Gastroesophageal sphincter (tissue), 4 donors: ENCODE results near the gene USP49. TPM values are rescaled to one million over a fixed set of nuclear protein-coding genes. Genes with fewer than 3 reads are reported as not detected.

Experiments
- ATAC-seq: fragments of 150-250 bp; one replicate; pipeline ENCODE4 v1.9.1; 2016; ENCODE audit warnings: mild to moderate bottlenecking, moderate library complexity
- H3K27ac ChIP-seq, 4 donors: fragments of 200-600 bp; sonication (generic) in 3 of 4; 1 replicate in 3 of 4; 2 replicates in 1 of 4; pipeline ENCODE4 v1.5.1; 2016 to 2019
- H3K27me3 ChIP-seq: fragments of 200-600 bp; sonication (generic); one replicate; pipeline ENCODE4 v1.5.1; 2019
- H3K36me3 ChIP-seq, 2 donors: fragments of 200-600 bp; sonication (generic); one replicate each; pipeline ENCODE4 v1.5.1; 2019; ENCODE audit warnings: control low read depth in 1 of 2
- H3K4me1 ChIP-seq, 3 donors: fragments of 200-600 bp; sonication (generic); 1 replicate in 2 of 3; 2 replicates in 1 of 3; pipeline ENCODE4 v1.5.1; 2016 to 2019; ENCODE audit warnings: control low read depth in 2 of 3
- H3K4me3 ChIP-seq, 2 donors: fragments of 200-600 bp; sonication (generic); one replicate each; pipeline ENCODE4 v1.5.1; 2019; ENCODE audit warnings: mild to moderate bottlenecking in 1 of 2, moderate library complexity in 1 of 2
- H3K9me3 ChIP-seq, 3 donors: fragments of 200-600 bp; sonication (generic); one replicate each; pipeline ENCODE4 v1.5.1; 2017 to 2019; ENCODE audit warnings: control low read depth in 2 of 3
- CTCF ChIP-seq, 4 experiments: fragments of 200-600 bp in 2 of 4; fragments of 450-650 bp in 2 of 4; sonication (generic) in 1 of 4; IDR thresholded peaks; one replicate each; pipeline ENCODE4 v1.5.1; 2017 to 2019; ENCODE audit warnings: antibody characterized with exemption in 4 of 4, mild to moderate bottlenecking in 2 of 4, moderate library complexity in 2 of 4
- EP300 ChIP-seq: sonication (generic); formaldehyde crosslinking; IDR thresholded peaks from one replicate; pipeline ENCODE4 v1.6.1; 2017; ENCODE audit warnings: antibody characterized with exemption, mild to moderate bottlenecking
- POLR2A ChIP-seq, 2 donors: fragments of 450-650 bp; IDR thresholded peaks; one replicate each; pipeline ENCODE4 v1.6.1; 2017; ENCODE audit warnings: antibody characterized with exemption in 2 of 2, mild to moderate bottlenecking in 2 of 2, moderate library complexity in 1 of 2
- POLR2AphosphoS5 ChIP-seq: sonication (generic); formaldehyde crosslinking; IDR thresholded peaks from one replicate; pipeline ENCODE4 v1.6.1; 2017; ENCODE audit warnings: antibody characterized with exemption
- WGBS, 2 donors: methylation state at CpG; one replicate each; pipeline ENCODE4 v1.1.5; 2018; ENCODE audit warnings: low coverage in 1 of 2; 5-methylcytosine and 5-hydroxymethylcytosine counted together
- total RNA-seq, 4 donors: library from RNA; depleted of rRNA; stranded (reverse); fragments of >200 nt; gene quantifications; one replicate each; pipeline ENCODE4 v1.1.0, GENCODE V29; 2016

Gene USP49
- total RNA-seq, 4 donors from 2014 or later, result 0.69 to 5.4 (median 2.0) TPM

GRCh38 chr6:41790045-41790444 lies 105.1 kb downstream of the USP49 start:
- no peak for ATAC-seq
- Histone ChIP-seq H3K4me1 (peaks cover 0 to 25% (median 20%) of the 10 kb centered on the region in 3 donors), H3K27ac (no peak overlapping the region), H3K36me3 (peaks cover 0 to 68% of the 10 kb centered on the region in 2 donors), H3K9me3 (no peaks in the 10 kb centered on the region), H3K27me3 (no peaks in the 10 kb centered on the region), H3K4me3 (no peak overlapping the region)
- WGBS, 2 donors, result 90 to 100% methylated on average over 1 of the region's 1 CpG
- TF ChIP-seq CTCF (IDR thresholded peaks at IDR 0.05) (no peak), POLR2AphosphoS5 (no peak), EP300 (no peak), POLR2A (IDR thresholded peaks at IDR 0.05) (no peak)

- Histone ChIP-seq H3K9me3 (no peaks in the 10 kb centered on the region), H3K27ac (no peak overlapping the region), H3K36me3 (peaks cover 0 to 62% of the 10 kb centered on the region in 2 donors), H3K27me3 (no peaks in the 10 kb centered on the region), H3K4me1 (peaks cover 0 to 32% (median 20%) of the 10 kb centered on the region in 3 donors), H3K4me3 (no peak overlapping the region)
- no peak for ATAC-seq
- no peak for TF ChIP-seq POLR2AphosphoS5
- TF ChIP-seq POLR2A (IDR thresholded peaks at IDR 0.05), result no peak
- no peak for TF ChIP-seq CTCF (IDR thresholded peaks at IDR 0.05)
- TF ChIP-seq EP300, result no peak
- 80 to 85% methylated on average over 3 of the region's 3 CpGs for WGBS, 2 donors
Measured at GRCh38 chr6:41789390-41789724, 105.8 kb downstream of the USP49 start.

GRCh38 chr6:41787219-41787917 lies 107.8 kb downstream of the USP49 start, which contains the start of gene TOMM6:
Gene TOMM6, plus strand, starts transcription at chr6:41787694. Its CDS starts 4 bp downstream, at chr6:41787698.
- H3K36me3 ChIP-seq, result peaks cover 0 to 43% of the 10 kb centered on the region in 2 donors
- TF ChIP-seq POLR2AphosphoS5 (peak; percentile 88), POLR2A (IDR thresholded peaks at IDR 0.05) (peak; percentile 55 to 73), EP300 (no peak), CTCF (IDR thresholded peaks at IDR 0.05) (peak; percentile 81 to 97 (median 96))
- no peaks in the 10 kb centered on the region for H3K9me3 ChIP-seq
- H3K27me3 ChIP-seq, result no peaks in the 10 kb centered on the region
- H3K27ac ChIP-seq, result peak within 1 kb of the TSS; percentile 78 to 98 (median 96)
- peaks cover 0 to 50% (median 20%) of the 10 kb centered on the region in 3 donors for H3K4me1 ChIP-seq
- peak; percentile 91 for ATAC-seq
- H3K4me3 ChIP-seq, result peak within 1 kb of the TSS; percentile 83 to 86
- WGBS, 2 donors, result 0% methylated on average over 3 to 16 of the region's 55 CpGs

GRCh38 chr6:41786451-41787218 lies 108.5 kb downstream of the USP49 start:
- TF ChIP-seq EP300 (no peak), POLR2A (IDR thresholded peaks at IDR 0.05) (peak; percentile 29 to 37), CTCF (IDR thresholded peaks at IDR 0.05) (peak; percentile 75 to 96 (median 81)), POLR2AphosphoS5 (no peak)
- peaks cover 0 to 55% (median 23%) of the 10 kb centered on the region in 3 donors for H3K4me1 ChIP-seq
- WGBS, 2 donors, result 0% methylated on average over 3 of the region's 58 CpGs; no CpG with 5 or more reads in 1 of the 2 donors
- H3K36me3 ChIP-seq, result peaks cover 0 to 36% of the 10 kb centered on the region in 2 donors
- peak overlapping the region; percentile 83 to 86 for H3K4me3 ChIP-seq
- H3K27ac ChIP-seq, result peak overlapping the region; percentile 78 to 98 (median 96)
- no peaks in the 10 kb centered on the region for H3K27me3 ChIP-seq
- no peaks in the 10 kb centered on the region for H3K9me3 ChIP-seq
- ATAC-seq, result peak; percentile 90
